Kidney (tissue), 14 donors: ENCODE measurements around the gene FOLR3. TPM values are rescaled to one million over a fixed set of nuclear protein-coding genes. Genes with fewer than 3 reads are reported as not detected.

Source experiments
- DNase-seq, 5 donors: peaks; one replicate each; pipeline ENCODE4 v3.0.0-alpha.2; 2013 to 2020
- FAIRE-seq: peaks from 2 replicates; lab custom pipeline; 2012; peaks lifted over from hg19 to GRCh38; lab: Jason Lieb, UNC
- H3K27ac ChIP-seq, 2 donors: one replicate each; pipeline ENCODE4 v1.7.0; 2013; ENCODE audit warnings: low read depth in 2 of 2, low read length in 2 of 2, inconsistent platforms in 1 of 2
- H3K27me3 ChIP-seq: one replicate; pipeline ENCODE4 v1.7.1; 2013; ENCODE audit warnings: low read length, inconsistent platforms; ENCODE audit not compliant: control insufficient read depth, insufficient read depth
- H3K36me3 ChIP-seq, 3 donors: one replicate each; pipeline versions ENCODE4 v1.7.0 to v1.7.1; 2013; ENCODE audit warnings: low read length in 3 of 3, control low read depth in 1 of 3, inconsistent platforms in 1 of 3; ENCODE audit not compliant: insufficient read depth in 3 of 3, control insufficient read depth in 2 of 3
- H3K4me1 ChIP-seq, 3 donors: one replicate each; pipeline versions ENCODE4 v1.7.0 to v1.7.1; 2013; ENCODE audit warnings: low read length in 3 of 3, inconsistent platforms in 1 of 3, low read depth in 1 of 3; ENCODE audit not compliant: control insufficient read depth in 2 of 3, insufficient read depth in 2 of 3
- H3K4me3 ChIP-seq, 3 donors: one replicate each; pipeline versions ENCODE4 v1.7.0 to v1.8.1; 2013; ENCODE audit warnings: low read length in 3 of 3, control low read depth in 1 of 3, inconsistent platforms in 1 of 3
- H3K9ac ChIP-seq, 3 donors: one replicate each; pipeline versions ENCODE4 v1.7.0 to v1.7.1; 2013; ENCODE audit warnings: low read length in 3 of 3, control low read depth in 1 of 3, inconsistent platforms in 1 of 3
- H3K9me3 ChIP-seq, 3 donors: one replicate each; pipeline versions ENCODE4 v1.7.0 to v1.7.1; 2013; ENCODE audit warnings: low read length in 3 of 3, control low read depth in 1 of 3, inconsistent platforms in 1 of 3; ENCODE audit not compliant: control insufficient read depth in 2 of 3, insufficient read depth in 1 of 3
- CTCF ChIP-seq: IDR thresholded peaks from 3 replicates; pipeline ENCODE4 v1.5.1; 2012; ENCODE audit warnings: mild to moderate bottlenecking, moderate library complexity, borderline replicate concordance; ENCODE audit not compliant: insufficient read depth; ENCODE audit errors: extremely low read depth
- intact Hi-C: fragments of 100-400 bp; cut with DNase I; formaldehyde crosslinking; loops from one replicate; pipeline ENCODE4 v1.11.1; 2022
- polyA plus RNA-seq: library from polyadenylated mRNA; stranded (reverse); fragments of 350-450 nt; fragmentation: Illumina TruSeq; extraction: RNeasy Lipid Tissue Mini Kit (QIAGEN cat#74804); gene quantifications from one replicate; pipeline ENCODE4 v1.2.3, GENCODE V29; 2014; ENCODE audit warnings: low read depth, low replicate concordance; ENCODE audit not compliant: insufficient read depth
- total RNA-seq: library from RNA; stranded (reverse); fragmentation: NEBNext Ultra II Directional; extraction: Animal tissue kit (Norgen Biotek cat#: 25700); gene quantifications from one replicate; pipeline ENCODE4 v1.2.1, GENCODE V29; 2021
- donor health status: control.
- donor health status: control.
- donor health status: control.
- donor health status: control.
- donor health status: control.
- donor health status: DM: yes; HTN: yes; CAD: no.
- donor health status: Normal renal cell carcinoma (clear cell type).

Gene FOLR3
- total and polyA plus RNA-seq, 2 donors from 2014 or later = 17.5 to 65.0 TPM

- Histone ChIP-seq H3K9me3 (no peaks in the 10 kb centered on the region), H3K9ac (no peak overlapping the region), H3K27me3 (no peaks in the 10 kb centered on the region), H3K4me1 (no peaks in the 10 kb centered on the region), H3K27ac (no peak overlapping the region), H3K4me3 (no peak overlapping the region), H3K36me3 (no peaks in the 10 kb centered on the region)
- intact Hi-C loops = no loop called here
- no peak for DNase-seq
- no peak for TF ChIP-seq CTCF
- FAIRE-seq = no peak
These were observed 19.3 kb downstream of the FOLR3 start for GRCh38 chr11:72154816-72155215.

GRCh38 chr11:72155751-72156150 is 20.2 kb downstream of the FOLR3 start:
- H3K9ac ChIP-seq = no peak overlapping the region
- DNase-seq (no peak), FAIRE-seq (no peak)
- no peaks in the 10 kb centered on the region for H3K9me3 ChIP-seq
- TF ChIP-seq CTCF = no peak
- intact Hi-C loops = no loop called here
- no peaks in the 10 kb centered on the region for H3K4me1 ChIP-seq
- no peak overlapping the region for H3K4me3 ChIP-seq
- no peaks in the 10 kb centered on the region for H3K36me3 ChIP-seq
- H3K27me3 ChIP-seq = no peaks in the 10 kb centered on the region
- no peak overlapping the region for H3K27ac ChIP-seq

- FAIRE-seq = no peak
These were observed 21.6 kb downstream of the FOLR3 start for GRCh38 chr11:72157131-72157530.

More at GRCh38 chr11:72157131-72157530, 21.6 kb downstream of the FOLR3 start:
- no peak overlapping the region for H3K9ac ChIP-seq
- no peaks in the 10 kb centered on the region for H3K36me3 ChIP-seq
- H3K27me3 ChIP-seq = no peaks in the 10 kb centered on the region
- no peak for TF ChIP-seq CTCF
- no peak overlapping the region for H3K4me3 ChIP-seq
- intact Hi-C loops = no loop called here
- DNase-seq = no peak
- no peak overlapping the region for H3K27ac ChIP-seq
- no peaks in the 10 kb centered on the region for H3K4me1 ChIP-seq
- no peaks in the 10 kb centered on the region for H3K9me3 ChIP-seq
